Measurements from ENCODE around the gene LRRC37A.
"Not testable (repeated sequence)": the region's sequence is repeated elsewhere in the genome, so short reads cannot be mapped to it uniquely, and the experiment has no call there.

DNA sequence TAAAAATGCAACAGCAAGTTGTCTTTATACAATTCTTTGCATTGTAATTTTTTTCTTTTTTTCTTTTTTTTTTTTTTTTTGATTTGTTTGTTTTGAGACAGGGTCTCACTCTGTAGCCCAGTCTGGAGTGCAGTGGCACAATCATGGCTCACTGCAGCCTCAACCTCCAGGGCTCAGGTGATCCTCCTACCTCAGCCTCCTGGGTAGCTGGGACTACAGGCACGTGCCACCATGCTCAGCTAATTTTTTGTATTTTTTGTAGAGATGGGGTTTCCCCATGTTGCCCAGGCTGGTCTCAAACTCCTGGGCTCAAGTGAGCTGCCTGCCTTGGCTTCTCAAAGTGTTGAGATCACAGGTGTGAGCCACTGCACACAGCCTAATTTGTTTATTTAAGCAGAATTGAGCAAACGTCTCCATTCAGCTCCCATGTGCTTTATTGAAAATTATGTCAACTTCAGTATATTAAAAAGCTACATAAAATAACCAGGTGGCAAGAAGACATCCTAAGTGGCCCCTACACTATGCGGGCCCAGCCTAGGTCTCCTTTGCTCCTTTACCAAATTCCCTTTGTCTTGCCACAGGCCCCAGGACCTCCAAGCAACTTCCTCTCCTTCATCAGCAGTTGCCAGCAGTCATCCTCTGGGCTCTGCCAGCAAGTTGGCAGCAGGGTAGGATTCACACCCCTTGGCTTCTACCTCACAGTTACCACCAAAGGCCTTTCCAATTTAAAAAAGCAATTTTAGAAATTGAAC is 18.0 kb upstream of the LRRC37A start:
- TF ChIP-seq, protein P1, sequence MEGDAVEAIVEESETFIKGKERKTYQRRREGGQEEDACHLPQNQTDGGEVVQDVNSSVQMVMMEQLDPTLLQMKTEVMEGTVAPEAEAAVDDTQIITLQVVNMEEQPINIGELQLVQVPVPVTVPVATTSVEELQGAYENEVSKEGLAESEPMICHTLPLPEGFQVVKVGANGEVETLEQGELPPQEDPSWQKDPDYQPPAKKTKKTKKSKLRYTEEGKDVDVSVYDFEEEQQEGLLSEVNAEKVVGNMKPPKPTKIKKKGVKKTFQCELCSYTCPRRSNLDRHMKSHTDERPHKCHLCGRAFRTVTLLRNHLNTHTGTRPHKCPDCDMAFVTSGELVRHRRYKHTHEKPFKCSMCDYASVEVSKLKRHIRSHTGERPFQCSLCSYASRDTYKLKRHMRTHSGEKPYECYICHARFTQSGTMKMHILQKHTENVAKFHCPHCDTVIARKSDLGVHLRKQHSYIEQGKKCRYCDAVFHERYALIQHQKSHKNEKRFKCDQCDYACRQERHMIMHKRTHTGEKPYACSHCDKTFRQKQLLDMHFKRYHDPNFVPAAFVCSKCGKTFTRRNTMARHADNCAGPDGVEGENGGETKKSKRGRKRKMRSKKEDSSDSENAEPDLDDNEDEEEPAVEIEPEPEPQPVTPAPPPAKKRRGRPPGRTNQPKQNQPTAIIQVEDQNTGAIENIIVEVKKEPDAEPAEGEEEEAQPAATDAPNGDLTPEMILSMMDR (IDR thresholded peaks at IDR 0.05), result not testable (repeated sequence)
- not testable (repeated sequence) for TF ChIP-seq POLR2A (IDR thresholded peaks at IDR 0.05)
